Astrocyte of the spinal cord (primary cell): ENCODE data around the gene SLC9A7.

Source experiments
- DNase-seq: peaks from one replicate; pipeline ENCODE4 v3.0.0; 2011; ENCODE audit warnings: low read depth, low spot score
- H3K4me3 ChIP-seq: 2 replicates; pipeline ENCODE4 v1.5.1; 2011; ENCODE audit warnings: low read depth, mild to moderate bottlenecking, low read length, moderate library complexity
- CTCF ChIP-seq: IDR thresholded peaks from 2 replicates; pipeline ENCODE4 v1.5.1; 2012; ENCODE audit warnings: low read depth, mild to moderate bottlenecking, low read length, inconsistent platforms
- in situ Hi-C: cut with HindIII; loops from 2 replicates; pipeline ENCODE4 v1.10.0; 2017; ENCODE audit warnings: low sequenced_read_pairs

Gene SLC9A7

GRCh38 chrX:46770000-46770816 lies 11.3 kb upstream of the SLC9A7 start:
- peak; percentile 66 for DNase-seq
- no peak for TF ChIP-seq CTCF
- no peak overlapping the region for H3K4me3 ChIP-seq
- in situ Hi-C loops, result no loop called here

- H3K4me3 ChIP-seq, result no peak overlapping the region
- no peak for TF ChIP-seq CTCF
- DNase-seq, result no peak
- in situ Hi-C loops, result no loop called here
Observed at GRCh38 chrX:46762963-46763362, 4.0 kb upstream of the SLC9A7 start.

- TF ChIP-seq CTCF, result no peak
- peak overlapping the region; percentile 54 for H3K4me3 ChIP-seq
- in situ Hi-C loops, result no loop called here
- DNase-seq, result no peak
Observed at GRCh38 chrX:46759645-46759974, 692 bp upstream of the SLC9A7 start.

- peak; percentile 7 for DNase-seq
- in situ Hi-C loops, result no loop called here
- H3K4me3 ChIP-seq, result peak overlapping the region; percentile 54
- TF ChIP-seq CTCF, result no peak
Observed at GRCh38 chrX:46758163-46758955, 559 bp downstream of the SLC9A7 start.

GRCh38 chrX:46757593-46757992 lies 1.3 kb downstream of the SLC9A7 start:
- peak; percentile 33 for DNase-seq
- no peak for TF ChIP-seq CTCF
- in situ Hi-C loops, result no loop called here
- H3K4me3 ChIP-seq, result peak overlapping the region; percentile 54

GRCh38 chrX:46757052-46757451 lies 1.9 kb downstream of the SLC9A7 start:
- DNase-seq, result no peak
- in situ Hi-C loops, result no loop called here
- peak overlapping the region; percentile 54 for H3K4me3 ChIP-seq
- no peak for TF ChIP-seq CTCF
